Measurements from ENCODE around the gene HEXIM2.

Gene HEXIM2

DNA sequence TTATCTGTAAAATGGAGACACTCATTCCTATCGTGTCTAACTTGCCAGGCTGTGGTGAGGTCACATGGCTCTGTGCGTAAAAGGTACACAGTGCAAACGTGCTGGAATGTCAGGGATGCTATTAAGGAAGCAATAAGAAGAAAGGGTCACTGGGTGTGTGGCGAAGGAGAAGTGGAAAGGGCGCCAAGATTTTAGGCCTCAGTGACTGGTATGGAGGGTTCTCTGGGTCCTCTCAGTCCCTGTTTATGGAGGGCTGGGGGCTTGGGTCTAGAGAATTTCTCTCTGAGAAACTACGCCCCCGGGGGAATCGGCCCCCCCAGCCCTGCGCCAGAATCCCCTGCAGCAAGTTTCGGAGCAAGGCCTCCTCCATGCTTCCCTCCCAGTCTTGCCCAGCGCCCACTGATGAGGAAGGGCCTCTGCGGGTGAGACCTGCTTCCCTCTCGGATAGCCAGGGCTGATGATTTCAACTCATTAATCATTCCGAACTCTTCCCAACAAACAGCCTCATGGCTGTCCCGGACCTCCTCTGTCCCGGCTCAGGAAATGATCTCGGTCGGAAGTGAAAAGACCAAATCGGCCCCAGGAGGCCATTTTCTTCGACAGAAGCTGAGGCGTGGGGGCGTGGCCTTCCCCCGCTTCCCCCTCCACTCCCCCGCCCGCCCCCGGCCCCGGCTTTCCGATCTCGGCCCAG, 14.6 kb upstream of the HEXIM2 start:
- Histone ChIP-seq H3K36me3 (no peaks in the 10 kb centered on the region), H3K27me3 (no peaks in the 10 kb centered on the region), H3K4me3 (ENCODE audit: low read depth, low read length) (peak overlapping the region; percentile 75), H3K4me1 (peaks cover 3% of the 10 kb centered on the region; the same call in 1 of the 2 replicates), H3K9me3 (no peaks in the 10 kb centered on the region)
- DNase-seq: no peak
- TF ChIP-seq, protein P1, sequence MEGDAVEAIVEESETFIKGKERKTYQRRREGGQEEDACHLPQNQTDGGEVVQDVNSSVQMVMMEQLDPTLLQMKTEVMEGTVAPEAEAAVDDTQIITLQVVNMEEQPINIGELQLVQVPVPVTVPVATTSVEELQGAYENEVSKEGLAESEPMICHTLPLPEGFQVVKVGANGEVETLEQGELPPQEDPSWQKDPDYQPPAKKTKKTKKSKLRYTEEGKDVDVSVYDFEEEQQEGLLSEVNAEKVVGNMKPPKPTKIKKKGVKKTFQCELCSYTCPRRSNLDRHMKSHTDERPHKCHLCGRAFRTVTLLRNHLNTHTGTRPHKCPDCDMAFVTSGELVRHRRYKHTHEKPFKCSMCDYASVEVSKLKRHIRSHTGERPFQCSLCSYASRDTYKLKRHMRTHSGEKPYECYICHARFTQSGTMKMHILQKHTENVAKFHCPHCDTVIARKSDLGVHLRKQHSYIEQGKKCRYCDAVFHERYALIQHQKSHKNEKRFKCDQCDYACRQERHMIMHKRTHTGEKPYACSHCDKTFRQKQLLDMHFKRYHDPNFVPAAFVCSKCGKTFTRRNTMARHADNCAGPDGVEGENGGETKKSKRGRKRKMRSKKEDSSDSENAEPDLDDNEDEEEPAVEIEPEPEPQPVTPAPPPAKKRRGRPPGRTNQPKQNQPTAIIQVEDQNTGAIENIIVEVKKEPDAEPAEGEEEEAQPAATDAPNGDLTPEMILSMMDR (IDR thresholded peaks at IDR 0.05; ENCODE audit: low read depth, low read length): no peak

DNA sequence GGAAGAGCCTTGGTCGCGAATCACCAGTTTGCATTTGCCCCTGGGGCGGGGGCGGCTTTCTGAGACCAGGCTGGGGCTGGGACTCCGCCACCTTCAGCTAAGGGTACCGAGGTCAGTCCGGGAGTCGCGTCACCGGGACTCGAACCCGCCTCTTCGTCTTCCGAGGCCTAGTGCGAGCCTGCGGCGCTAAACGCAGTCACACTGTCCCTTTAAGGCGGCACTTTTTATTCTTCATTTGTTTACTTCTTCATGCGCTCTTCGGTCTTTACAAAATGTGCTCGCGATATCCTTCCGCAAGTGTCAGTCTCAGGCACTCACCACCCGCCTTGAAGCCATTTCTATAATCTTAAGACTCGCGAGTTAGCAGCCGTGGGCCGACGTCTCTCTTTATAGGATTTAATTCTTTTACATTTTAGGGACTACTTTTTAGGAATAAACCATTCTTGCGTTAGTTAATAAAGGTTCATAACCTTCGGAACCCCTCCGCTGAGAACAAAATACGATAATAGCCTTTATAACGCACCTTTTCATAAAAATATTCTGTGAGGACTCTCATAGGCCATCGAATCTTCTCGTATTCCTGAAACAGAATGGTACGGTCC, 14.0 kb upstream of the HEXIM2 start:
- peak; percentile 81 for DNase-seq
- Histone ChIP-seq H3K27me3 (no peaks in the 10 kb centered on the region), H3K4me1 (peaks cover 3% of the 10 kb centered on the region; the same call in 1 of the 2 replicates), H3K36me3 (no peaks in the 10 kb centered on the region), H3K9me3 (no peaks in the 10 kb centered on the region), H3K4me3 (ENCODE audit: low read depth, low read length) (peak overlapping the region; percentile 75)
- TF ChIP-seq, protein P1 (IDR thresholded peaks at IDR 0.05; ENCODE audit: low read depth, low read length): no peak

DNA sequence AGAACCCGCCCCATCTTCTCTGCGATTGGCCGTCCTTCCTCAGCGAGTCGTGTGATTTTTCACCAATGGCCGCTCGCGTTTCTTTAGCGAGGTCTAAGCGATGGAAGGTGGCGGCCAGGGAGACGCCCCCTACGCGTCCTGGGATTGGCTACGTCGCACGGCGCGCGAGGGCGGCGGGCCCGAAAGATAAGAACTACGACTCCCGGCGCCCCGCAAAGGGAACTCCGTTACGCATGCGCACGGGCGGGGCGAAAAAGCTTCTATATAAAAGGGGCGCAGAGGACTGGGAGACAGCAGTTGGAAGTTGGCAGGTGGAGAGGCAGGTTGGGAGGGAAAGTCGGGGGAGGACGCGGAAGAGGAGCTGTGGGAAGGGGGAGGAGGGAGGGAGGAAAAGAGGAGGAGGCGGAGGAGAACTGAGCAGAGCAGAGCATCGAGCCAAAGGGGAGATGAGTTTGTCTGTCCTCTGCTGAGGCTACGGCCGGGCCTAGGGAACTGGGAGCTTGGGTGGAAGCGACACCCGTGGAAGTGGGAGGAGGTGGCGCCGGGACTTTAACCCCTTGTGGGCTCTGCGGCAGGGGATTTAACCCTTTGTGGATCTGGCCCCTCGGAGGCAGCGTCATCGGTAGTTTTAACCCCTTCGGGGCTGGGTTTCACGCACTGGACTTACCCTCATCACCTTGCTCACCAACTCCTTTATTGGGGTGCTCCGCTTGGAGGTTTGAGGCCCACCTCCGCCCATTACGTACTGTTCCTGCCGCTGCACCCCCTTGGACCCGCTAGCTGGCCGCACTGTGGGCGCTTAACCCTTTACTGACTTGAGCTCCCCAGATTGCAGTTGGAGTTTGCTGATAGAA, 13.3 kb upstream of the HEXIM2 start, which contains the start of gene HEXIM1:
TSS of gene HEXIM1 (plus strand) at position 293 of the 854 bp plus-strand sequence. CDS start 716 bp downstream, outside the sequence.
- peaks cover 3% of the 10 kb centered on the region; the same call in 1 of the 2 replicates for H3K4me1 ChIP-seq

DNA sequence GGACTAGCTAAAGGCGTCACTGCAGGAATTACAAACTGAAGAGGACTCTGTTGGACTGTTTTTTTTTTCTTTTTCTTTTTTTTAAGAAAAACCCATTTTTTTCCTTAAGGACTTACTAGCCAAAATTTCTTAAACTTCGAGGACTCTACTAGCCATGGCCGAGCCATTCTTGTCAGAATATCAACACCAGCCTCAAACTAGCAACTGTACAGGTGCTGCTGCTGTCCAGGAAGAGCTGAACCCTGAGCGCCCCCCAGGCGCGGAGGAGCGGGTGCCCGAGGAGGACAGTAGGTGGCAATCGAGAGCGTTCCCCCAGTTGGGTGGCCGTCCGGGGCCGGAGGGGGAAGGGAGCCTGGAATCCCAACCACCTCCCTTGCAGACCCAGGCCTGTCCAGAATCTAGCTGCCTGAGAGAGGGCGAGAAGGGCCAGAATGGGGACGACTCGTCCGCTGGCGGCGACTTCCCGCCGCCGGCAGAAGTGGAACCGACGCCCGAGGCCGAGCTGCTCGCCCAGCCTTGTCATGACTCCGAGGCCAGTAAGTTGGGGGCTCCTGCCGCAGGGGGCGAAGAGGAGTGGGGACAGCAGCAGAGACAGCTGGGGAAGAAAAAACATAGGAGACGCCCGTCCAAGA, 12.5 kb upstream of the HEXIM2 start:
- Histone ChIP-seq H3K4me3 (ENCODE audit: low read depth, low read length) (peak overlapping the region; percentile 87), H3K27me3 (no peaks in the 10 kb centered on the region), H3K9me3 (no peaks in the 10 kb centered on the region), H3K36me3 (no peaks in the 10 kb centered on the region), H3K4me1 (peaks cover 3% of the 10 kb centered on the region; the same call in 1 of the 2 replicates)
- TF ChIP-seq, protein P1 (IDR thresholded peaks at IDR 0.05; ENCODE audit: low read depth, low read length): peak; percentile 88
- peak; percentile 96 for DNase-seq

More for the DNA sequence above, 13.3 kb upstream of the HEXIM2 start, which contains the start of gene HEXIM1:
- no peaks in the 10 kb centered on the region for H3K36me3 ChIP-seq
- peak within 1 kb of the TSS; percentile 87 for H3K4me3 ChIP-seq (ENCODE audit: low read depth, low read length)
- H3K9me3 ChIP-seq: no peaks in the 10 kb centered on the region
- peak; percentile 99 for DNase-seq
- H3K27me3 ChIP-seq: no peaks in the 10 kb centered on the region
- TF ChIP-seq, protein P1 (IDR thresholded peaks at IDR 0.05; ENCODE audit: low read depth, low read length): no peak

DNA sequence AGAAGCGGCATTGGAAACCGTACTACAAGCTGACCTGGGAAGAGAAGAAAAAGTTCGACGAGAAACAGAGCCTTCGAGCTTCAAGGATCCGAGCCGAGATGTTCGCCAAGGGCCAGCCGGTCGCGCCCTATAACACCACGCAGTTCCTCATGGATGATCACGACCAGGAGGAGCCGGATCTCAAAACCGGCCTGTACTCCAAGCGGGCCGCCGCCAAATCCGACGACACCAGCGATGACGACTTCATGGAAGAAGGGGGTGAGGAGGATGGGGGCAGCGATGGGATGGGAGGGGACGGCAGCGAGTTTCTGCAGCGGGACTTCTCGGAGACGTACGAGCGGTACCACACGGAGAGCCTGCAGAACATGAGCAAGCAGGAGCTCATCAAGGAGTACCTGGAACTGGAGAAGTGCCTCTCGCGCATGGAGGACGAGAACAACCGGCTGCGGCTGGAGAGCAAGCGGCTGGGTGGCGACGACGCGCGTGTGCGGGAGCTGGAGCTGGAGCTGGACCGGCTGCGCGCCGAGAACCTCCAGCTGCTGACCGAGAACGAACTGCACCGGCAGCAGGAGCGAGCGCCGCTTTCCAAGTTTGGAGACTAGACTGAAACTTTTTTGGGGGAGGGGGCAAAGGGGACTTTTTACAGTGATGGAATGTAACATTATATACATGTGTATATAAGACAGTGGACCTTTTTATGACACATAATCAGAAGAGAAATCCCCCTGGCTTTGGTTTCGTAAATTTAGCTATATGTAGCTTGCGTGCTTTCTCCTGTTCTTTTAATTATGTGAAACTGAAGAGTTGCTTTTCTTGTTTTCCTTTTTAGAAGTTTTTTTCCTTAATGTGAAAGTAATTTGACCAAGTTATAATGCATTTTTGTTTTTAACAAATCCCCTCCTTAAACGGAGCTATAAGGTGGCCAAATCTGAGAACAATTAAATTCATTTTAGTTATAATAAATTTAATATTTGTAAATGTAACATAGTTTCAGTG, 11.7 kb upstream of the HEXIM2 start:
- TF ChIP-seq, protein P1 (IDR thresholded peaks at IDR 0.05; ENCODE audit: low read depth, low read length): no peak
- peak; percentile 58 for DNase-seq
- no peaks in the 10 kb centered on the region for H3K9me3 ChIP-seq
- H3K4me1 ChIP-seq: peaks cover 3% of the 10 kb centered on the region; the same call in 1 of the 2 replicates
- peak overlapping the region; percentile 87 for H3K4me3 ChIP-seq (ENCODE audit: low read depth, low read length)
- H3K27me3 ChIP-seq: no peaks in the 10 kb centered on the region
- no peaks in the 10 kb centered on the region for H3K36me3 ChIP-seq

All from BE2C (cell line).